Measurements from ENCODE around the gene FAM210A. TPM values are rescaled to one million over a fixed set of nuclear protein-coding genes. Genes with fewer than 3 reads are reported as not detected.
A peak's percentile ranks its signal among the peaks of the same experiment; 100 is the strongest.

FAM210A gene
- total RNA-seq, 6 experiments from 2014 or later = 9.3 to 21.9 (median 11.8) TPM

DNA sequence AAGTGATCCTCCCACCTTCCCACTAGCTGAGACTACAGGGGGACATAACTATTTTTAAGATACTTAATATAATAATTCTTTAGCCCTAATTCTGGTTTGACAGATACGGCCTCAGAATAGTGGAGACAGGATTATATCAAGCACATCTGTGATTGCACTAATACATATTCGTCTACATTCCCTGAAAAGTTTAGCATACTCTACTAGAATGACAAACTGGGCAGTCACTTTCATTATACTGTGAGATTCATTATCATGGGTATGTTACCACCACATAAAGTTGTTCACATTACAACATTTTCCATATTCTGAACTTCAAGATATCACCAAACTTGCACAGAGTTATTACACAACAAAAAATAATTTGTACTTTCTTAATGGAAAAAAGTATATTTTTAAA, 11.0 kb downstream of the FAM210A start:
- DNase-seq (no peak), ATAC-seq (no peak)
- 90% methylated on average over 2 of the region's 2 CpGs for WGBS (ENCODE audit: insufficient coverage, low coverage, low lambda C conversion rate, missing lambda C conversion rate)
- H3K27ac ChIP-seq = no peak overlapping the region
- H3K4me3 ChIP-seq = no peak overlapping the region
- no peaks in the 10 kb centered on the region for H3K9me3 ChIP-seq
- H3K4me1 ChIP-seq = peaks cover 0 to 13% (median 4%) of the 10 kb centered on the region in 4 donors
- no peaks in the 10 kb centered on the region for H3K36me3 ChIP-seq
- TF ChIP-seq, protein P1, sequence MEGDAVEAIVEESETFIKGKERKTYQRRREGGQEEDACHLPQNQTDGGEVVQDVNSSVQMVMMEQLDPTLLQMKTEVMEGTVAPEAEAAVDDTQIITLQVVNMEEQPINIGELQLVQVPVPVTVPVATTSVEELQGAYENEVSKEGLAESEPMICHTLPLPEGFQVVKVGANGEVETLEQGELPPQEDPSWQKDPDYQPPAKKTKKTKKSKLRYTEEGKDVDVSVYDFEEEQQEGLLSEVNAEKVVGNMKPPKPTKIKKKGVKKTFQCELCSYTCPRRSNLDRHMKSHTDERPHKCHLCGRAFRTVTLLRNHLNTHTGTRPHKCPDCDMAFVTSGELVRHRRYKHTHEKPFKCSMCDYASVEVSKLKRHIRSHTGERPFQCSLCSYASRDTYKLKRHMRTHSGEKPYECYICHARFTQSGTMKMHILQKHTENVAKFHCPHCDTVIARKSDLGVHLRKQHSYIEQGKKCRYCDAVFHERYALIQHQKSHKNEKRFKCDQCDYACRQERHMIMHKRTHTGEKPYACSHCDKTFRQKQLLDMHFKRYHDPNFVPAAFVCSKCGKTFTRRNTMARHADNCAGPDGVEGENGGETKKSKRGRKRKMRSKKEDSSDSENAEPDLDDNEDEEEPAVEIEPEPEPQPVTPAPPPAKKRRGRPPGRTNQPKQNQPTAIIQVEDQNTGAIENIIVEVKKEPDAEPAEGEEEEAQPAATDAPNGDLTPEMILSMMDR (IDR thresholded peaks at IDR 0.05) = no peak
- TF ChIP-seq POLR2A (IDR thresholded peaks at IDR 0.05) = no peak
- no peaks in the 10 kb centered on the region for H3K27me3 ChIP-seq
- intact Hi-C loops (cut with DNase I) = no loop called here

DNA sequence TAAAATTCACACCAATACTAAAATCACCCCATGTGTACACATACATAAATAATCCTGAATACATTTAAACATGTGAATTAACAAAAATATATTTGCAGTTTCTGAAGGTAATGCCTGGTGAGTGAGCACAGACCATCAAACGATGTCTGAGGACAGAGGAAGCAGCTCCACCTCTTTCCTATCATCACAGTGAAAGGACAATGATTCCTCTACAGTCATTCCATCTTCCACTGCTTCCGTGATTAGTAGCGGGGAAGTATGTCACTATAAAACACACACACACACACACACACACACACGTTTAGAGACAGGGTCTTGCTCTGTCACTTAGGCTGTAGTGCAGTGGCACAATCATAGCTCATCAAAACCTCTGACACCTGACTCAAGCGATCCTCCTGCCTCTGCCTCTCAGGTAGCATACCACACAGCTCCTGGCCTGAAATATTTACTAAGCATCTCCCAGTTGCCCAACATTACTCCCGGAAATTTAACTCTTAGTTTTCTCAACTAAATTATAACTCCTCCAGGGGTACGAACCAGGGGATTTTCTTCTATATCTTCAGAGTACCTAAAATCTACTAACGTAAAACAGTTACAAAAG, 12.8 kb downstream of the FAM210A start:
- intact Hi-C loops (cut with DNase I) = no loop called here
- Histone ChIP-seq H3K9me3 (no peaks in the 10 kb centered on the region), H3K4me1 (peaks cover 0 to 13% (median 4%) of the 10 kb centered on the region in 4 donors), H3K4me3 (no peak overlapping the region), H3K27me3 (no peaks in the 10 kb centered on the region), H3K27ac (no peak overlapping the region), H3K36me3 (no peaks in the 10 kb centered on the region)
- 46% methylated on average over 8 of the region's 8 CpGs for WGBS (ENCODE audit: insufficient coverage, low coverage, low lambda C conversion rate, missing lambda C conversion rate)
- DNase-seq (no peak), ATAC-seq (peak in 3 of 4 donors; percentile 49 to 64 (median 50))
- TF ChIP-seq POLR2A (IDR thresholded peaks at IDR 0.05) = no peak
- TF ChIP-seq, protein P1 (IDR thresholded peaks at IDR 0.05) = no peak

DNA sequence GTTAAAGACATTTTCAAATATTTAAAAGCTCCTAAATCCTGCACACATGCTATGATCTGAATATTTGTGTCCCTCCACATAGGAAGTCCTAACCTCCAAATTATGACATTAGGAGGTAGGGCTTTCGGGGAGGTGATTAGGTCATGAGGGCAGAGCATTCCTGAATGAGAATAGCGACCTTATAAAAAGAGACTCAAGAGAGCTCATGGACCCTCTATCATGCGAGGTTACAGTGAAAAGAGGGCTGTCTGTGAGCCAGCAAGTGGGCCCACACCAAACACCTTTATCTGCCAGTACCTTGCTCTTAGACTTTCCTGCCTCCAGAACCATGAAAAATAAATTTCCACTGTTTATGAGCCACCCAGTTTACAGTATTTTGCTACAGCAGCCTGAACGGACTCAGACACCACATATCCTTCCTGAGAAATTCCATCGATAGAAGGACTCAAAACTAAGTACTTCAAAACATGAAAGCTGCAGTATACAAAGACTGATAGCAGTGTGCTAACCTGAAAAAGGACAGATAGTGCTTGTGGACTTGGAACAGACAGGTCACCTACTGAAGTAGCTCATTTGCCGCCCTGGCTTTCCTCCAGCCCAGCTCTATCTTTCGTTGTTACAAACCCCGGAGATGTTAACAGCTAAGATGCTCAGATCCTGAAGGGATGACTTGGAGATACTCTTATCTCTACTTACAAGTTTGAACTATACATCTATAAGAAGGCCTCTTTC, 13.8 kb downstream of the FAM210A start:
- intact Hi-C loops (cut with DNase I) = no loop called here
- peak in 2 of 3 donors; percentile 49 for DNase-seq

DNA sequence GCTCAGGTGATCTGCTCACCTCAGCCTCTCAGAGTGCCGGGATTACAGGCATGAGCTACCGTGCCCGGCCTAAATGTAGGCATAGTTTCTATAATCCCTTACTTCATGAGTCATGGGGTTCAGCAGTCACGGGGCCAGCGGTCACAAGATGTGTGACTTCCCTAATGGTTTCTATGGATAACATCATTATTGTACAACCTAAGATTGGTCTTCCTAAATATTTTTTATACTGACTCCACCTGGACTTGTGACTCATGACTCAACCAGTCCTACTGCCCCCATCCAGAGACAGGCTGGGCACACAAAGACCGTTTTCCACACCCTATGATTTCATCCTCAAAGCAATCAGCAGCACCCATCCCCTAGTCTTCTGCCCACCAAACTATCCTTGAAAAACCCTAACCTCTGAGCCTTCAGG, 15.9 kb downstream of the FAM210A start:
- intact Hi-C loops (cut with DNase I) = no loop called here
- ATAC-seq (peak in 1 of 4 donors; percentile 30), DNase-seq (no peak)
- no peak for TF ChIP-seq POLR2A (IDR thresholded peaks at IDR 0.05)
- TF ChIP-seq, protein P1 (IDR thresholded peaks at IDR 0.05) = no peak
- 50% methylated on average over 2 of the region's 6 CpGs for WGBS (ENCODE audit: insufficient coverage, low coverage, low lambda C conversion rate, missing lambda C conversion rate)
- peaks cover 0 to 13% (median 4%) of the 10 kb centered on the region in 4 donors for H3K4me1 ChIP-seq
- no peak overlapping the region for H3K27ac ChIP-seq
- H3K36me3 ChIP-seq = no peaks in the 10 kb centered on the region
- H3K4me3 ChIP-seq = no peak overlapping the region
- H3K27me3 ChIP-seq = no peaks in the 10 kb centered on the region
- H3K9me3 ChIP-seq = no peaks in the 10 kb centered on the region

More for the DNA sequence above, 13.8 kb downstream of the FAM210A start:
- Histone ChIP-seq H3K4me1 (peaks cover 0 to 13% (median 4%) of the 10 kb centered on the region in 4 donors), H3K27ac (no peak overlapping the region), H3K27me3 (no peaks in the 10 kb centered on the region), H3K36me3 (no peaks in the 10 kb centered on the region), H3K4me3 (no peak overlapping the region), H3K9me3 (no peaks in the 10 kb centered on the region)
- 41% methylated on average over 8 of the region's 8 CpGs for WGBS (ENCODE audit: insufficient coverage, low coverage, low lambda C conversion rate, missing lambda C conversion rate)
- ATAC-seq = peak; percentile 64 to 84 (median 82)
- TF ChIP-seq, protein P1 (IDR thresholded peaks at IDR 0.05) = no peak
- TF ChIP-seq POLR2A (IDR thresholded peaks at IDR 0.05) = no peak

All from right lobe of liver (tissue), 6 donors.